H1 (cell line): Measurements from ENCODE around the gene EXD3. TPM values are rescaled to one million over a fixed set of nuclear protein-coding genes. Genes with fewer than 3 reads are reported as not detected.

ENCODE experiments used
- CBX8 ChIP-seq: fragments of 300-800, 300-1000 bp; sonication (generic); IDR thresholded peaks from 2 replicates; pipeline ENCODE4 v1.7.1; 2016; ENCODE audit warnings: low read depth, low read length, borderline replicate concordance
- EGR1 ChIP-seq: IDR thresholded peaks from 2 replicates; pipeline ENCODE4 v1.6.1; 2011; ENCODE audit warnings: low read depth, low read length, borderline replicate concordance
- polyA plus RNA-seq, 7 experiments: library from polyadenylated mRNA; depleted of rRNA in 3 of 7; stranded (reverse) in 5 of 7; unstranded in 2 of 7; fragments of >200 nt in 5 of 7; fragments of 200-250 nt in 2 of 7; gene quantifications; 1 replicate in 5 of 7; 2 replicates in 1 of 7; 4 replicates in 1 of 7; pipeline versions ENCODE4 v1.2.1 to v1.2.3, GENCODE V29; 2011 to 2013; ENCODE audit warnings: missing spikeins in 2 of 7, mixed read lengths in 2 of 7
- total RNA-seq: library from RNA; stranded (reverse); fragmentation: NEBNext Ultra II Directional; extraction: Animal tissue kit (Norgen Biotek cat#: 25700); gene quantifications from 2 replicates; pipeline ENCODE4 v1.2.1, GENCODE V29; 2021
- TF ChIP-seq, protein P1 (sequence below): fragments of 300-600 bp; sonication (generic); IDR thresholded peaks from 2 replicates; pipeline ENCODE4 v1.7.1; 2012; ENCODE audit warnings: low read length, moderate library complexity, mild to moderate bottlenecking, inconsistent platforms; ENCODE audit not compliant: insufficient replicate concordance

Gene EXD3
- total and polyA plus RNA-seq, 2 of the 8 experiments (the other 6 are each of a cell fraction or from before 2014, with no cell fraction given), result 7.2 to 9.4 TPM

DNA sequence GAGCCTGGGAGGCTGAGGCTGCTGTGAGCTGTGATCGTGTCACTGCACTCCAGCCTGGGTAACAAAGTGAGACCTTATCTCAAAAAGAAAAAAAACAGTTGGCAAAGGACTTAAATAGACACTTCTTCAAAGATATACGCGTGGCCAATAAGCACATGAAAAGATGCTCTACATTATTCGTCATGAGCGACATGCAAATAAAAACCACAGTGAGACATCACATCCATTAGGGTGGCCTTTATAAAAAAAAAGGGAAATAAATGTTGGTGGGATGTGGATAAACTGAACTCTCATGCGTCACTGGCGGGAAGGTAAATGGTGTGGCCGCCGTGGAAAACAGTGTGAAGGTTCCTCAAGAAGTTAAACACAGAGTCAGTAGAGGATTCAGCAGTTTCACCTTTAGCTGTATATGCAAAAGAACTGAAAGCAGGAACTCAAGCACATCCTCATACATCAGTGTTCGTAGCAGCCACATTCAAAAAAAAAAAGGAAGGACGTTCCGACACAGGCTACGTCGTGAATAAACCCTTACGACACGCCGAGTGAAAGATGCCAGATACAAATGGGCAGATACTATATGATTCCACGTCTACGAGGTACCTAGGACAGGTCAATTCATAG lies 96.4 kb downstream of the EXD3 start (continued):
- TF ChIP-seq, protein P1, sequence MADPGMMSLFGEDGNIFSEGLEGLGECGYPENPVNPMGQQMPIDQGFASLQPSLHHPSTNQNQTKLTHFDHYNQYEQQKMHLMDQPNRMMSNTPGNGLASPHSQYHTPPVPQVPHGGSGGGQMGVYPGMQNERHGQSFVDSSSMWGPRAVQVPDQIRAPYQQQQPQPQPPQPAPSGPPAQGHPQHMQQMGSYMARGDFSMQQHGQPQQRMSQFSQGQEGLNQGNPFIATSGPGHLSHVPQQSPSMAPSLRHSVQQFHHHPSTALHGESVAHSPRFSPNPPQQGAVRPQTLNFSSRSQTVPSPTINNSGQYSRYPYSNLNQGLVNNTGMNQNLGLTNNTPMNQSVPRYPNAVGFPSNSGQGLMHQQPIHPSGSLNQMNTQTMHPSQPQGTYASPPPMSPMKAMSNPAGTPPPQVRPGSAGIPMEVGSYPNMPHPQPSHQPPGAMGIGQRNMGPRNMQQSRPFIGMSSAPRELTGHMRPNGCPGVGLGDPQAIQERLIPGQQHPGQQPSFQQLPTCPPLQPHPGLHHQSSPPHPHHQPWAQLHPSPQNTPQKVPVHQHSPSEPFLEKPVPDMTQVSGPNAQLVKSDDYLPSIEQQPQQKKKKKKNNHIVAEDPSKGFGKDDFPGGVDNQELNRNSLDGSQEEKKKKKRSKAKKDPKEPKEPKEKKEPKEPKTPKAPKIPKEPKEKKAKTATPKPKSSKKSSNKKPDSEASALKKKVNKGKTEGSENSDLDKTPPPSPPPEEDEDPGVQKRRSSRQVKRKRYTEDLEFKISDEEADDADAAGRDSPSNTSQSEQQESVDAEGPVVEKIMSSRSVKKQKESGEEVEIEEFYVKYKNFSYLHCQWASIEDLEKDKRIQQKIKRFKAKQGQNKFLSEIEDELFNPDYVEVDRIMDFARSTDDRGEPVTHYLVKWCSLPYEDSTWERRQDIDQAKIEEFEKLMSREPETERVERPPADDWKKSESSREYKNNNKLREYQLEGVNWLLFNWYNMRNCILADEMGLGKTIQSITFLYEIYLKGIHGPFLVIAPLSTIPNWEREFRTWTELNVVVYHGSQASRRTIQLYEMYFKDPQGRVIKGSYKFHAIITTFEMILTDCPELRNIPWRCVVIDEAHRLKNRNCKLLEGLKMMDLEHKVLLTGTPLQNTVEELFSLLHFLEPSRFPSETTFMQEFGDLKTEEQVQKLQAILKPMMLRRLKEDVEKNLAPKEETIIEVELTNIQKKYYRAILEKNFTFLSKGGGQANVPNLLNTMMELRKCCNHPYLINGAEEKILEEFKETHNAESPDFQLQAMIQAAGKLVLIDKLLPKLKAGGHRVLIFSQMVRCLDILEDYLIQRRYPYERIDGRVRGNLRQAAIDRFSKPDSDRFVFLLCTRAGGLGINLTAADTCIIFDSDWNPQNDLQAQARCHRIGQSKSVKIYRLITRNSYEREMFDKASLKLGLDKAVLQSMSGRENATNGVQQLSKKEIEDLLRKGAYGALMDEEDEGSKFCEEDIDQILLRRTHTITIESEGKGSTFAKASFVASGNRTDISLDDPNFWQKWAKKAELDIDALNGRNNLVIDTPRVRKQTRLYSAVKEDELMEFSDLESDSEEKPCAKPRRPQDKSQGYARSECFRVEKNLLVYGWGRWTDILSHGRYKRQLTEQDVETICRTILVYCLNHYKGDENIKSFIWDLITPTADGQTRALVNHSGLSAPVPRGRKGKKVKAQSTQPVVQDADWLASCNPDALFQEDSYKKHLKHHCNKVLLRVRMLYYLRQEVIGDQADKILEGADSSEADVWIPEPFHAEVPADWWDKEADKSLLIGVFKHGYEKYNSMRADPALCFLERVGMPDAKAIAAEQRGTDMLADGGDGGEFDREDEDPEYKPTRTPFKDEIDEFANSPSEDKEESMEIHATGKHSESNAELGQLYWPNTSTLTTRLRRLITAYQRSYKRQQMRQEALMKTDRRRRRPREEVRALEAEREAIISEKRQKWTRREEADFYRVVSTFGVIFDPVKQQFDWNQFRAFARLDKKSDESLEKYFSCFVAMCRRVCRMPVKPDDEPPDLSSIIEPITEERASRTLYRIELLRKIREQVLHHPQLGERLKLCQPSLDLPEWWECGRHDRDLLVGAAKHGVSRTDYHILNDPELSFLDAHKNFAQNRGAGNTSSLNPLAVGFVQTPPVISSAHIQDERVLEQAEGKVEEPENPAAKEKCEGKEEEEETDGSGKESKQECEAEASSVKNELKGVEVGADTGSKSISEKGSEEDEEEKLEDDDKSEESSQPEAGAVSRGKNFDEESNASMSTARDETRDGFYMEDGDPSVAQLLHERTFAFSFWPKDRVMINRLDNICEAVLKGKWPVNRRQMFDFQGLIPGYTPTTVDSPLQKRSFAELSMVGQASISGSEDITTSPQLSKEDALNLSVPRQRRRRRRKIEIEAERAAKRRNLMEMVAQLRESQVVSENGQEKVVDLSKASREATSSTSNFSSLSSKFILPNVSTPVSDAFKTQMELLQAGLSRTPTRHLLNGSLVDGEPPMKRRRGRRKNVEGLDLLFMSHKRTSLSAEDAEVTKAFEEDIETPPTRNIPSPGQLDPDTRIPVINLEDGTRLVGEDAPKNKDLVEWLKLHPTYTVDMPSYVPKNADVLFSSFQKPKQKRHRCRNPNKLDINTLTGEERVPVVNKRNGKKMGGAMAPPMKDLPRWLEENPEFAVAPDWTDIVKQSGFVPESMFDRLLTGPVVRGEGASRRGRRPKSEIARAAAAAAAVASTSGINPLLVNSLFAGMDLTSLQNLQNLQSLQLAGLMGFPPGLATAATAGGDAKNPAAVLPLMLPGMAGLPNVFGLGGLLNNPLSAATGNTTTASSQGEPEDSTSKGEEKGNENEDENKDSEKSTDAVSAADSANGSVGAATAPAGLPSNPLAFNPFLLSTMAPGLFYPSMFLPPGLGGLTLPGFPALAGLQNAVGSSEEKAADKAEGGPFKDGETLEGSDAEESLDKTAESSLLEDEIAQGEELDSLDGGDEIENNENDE, result no peak
- TF ChIP-seq CBX8, result no peak
- TF ChIP-seq EGR1, result no peak
- TF ChIP-seq, all 59 proteins: peak for 0
